Measurements from ENCODE around the gene AMPD3. TPM values are rescaled to one million over a fixed set of nuclear protein-coding genes. Genes with fewer than 3 reads are reported as not detected.

The AMPD3 gene
- total and polyA plus RNA-seq, 4 donors, result 3.8 to 29.0 (median 24.2) TPM

GRCh38 chr11:10541561-10541930, 86.5 kb downstream of the AMPD3 start:
- 61 to 74% methylated on average over 5 of the region's 5 CpGs for WGBS, 2 donors
- Histone ChIP-seq H3K9me3 (ENCODE audit: control insufficient read depth in 4 of 4, insufficient read depth in 3 of 4, low read length in 3 of 4) (no peaks in the 10 kb centered on the region), H3K36me3 (ENCODE audit: control insufficient read depth in 4 of 4, insufficient read depth in 4 of 4, low read length in 4 of 4) (no peaks in the 10 kb centered on the region), H3K9ac (ENCODE audit: insufficient read depth in 1 of 2, low read length in 2 of 2) (peak overlapping the region in 1 of 2 donors; percentile 76), H3K4me3 (no peak overlapping the region), H3K4me1 (ENCODE audit: control insufficient read depth in 5 of 5, insufficient read depth in 5 of 5, low read length in 5 of 5) (peaks cover 0 to 12% (median 2%) of the 10 kb centered on the region in 5 donors), H3K27me3 (ENCODE audit: control insufficient read depth in 3 of 3, insufficient read depth in 3 of 3, low read length in 2 of 3) (no peaks in the 10 kb centered on the region), H3K27ac (ENCODE audit: low read depth in 1 of 2, low read length in 1 of 2) (peak overlapping the region in 1 of 2 donors; percentile 78)
- no peak for TF ChIP-seq CTCF (IDR thresholded peaks at IDR 0.05; ENCODE audit: control extremely low read depth, extremely low read depth)
- DNase-seq (peak in 1 of 3 donors; percentile 15), ATAC-seq (ENCODE audit: insufficient read depth, low FRiP score) (no peak)

- WGBS, 2 donors, result 93% methylated on average over 3 of the region's 3 CpGs
- H3K9ac ChIP-seq (ENCODE audit: insufficient read depth in 1 of 2, low read length in 2 of 2), result no peak overlapping the region
- H3K4me1 ChIP-seq (ENCODE audit: control insufficient read depth in 5 of 5, insufficient read depth in 5 of 5, low read length in 5 of 5), result peaks cover 0 to 12% (median 2%) of the 10 kb centered on the region in 5 donors
- no peak for TF ChIP-seq CTCF (IDR thresholded peaks at IDR 0.05; ENCODE audit: control extremely low read depth, extremely low read depth)
- H3K27ac ChIP-seq (ENCODE audit: low read depth in 1 of 2, low read length in 1 of 2), result no peak overlapping the region
- no peak for DNase-seq
- H3K9me3 ChIP-seq (ENCODE audit: control insufficient read depth in 4 of 4, insufficient read depth in 3 of 4, low read length in 3 of 4), result no peaks in the 10 kb centered on the region
- H3K27me3 ChIP-seq (ENCODE audit: control insufficient read depth in 3 of 3, insufficient read depth in 3 of 3, low read length in 2 of 3), result no peaks in the 10 kb centered on the region
- H3K36me3 ChIP-seq (ENCODE audit: control insufficient read depth in 4 of 4, insufficient read depth in 4 of 4, low read length in 4 of 4), result no peaks in the 10 kb centered on the region
- no peak for ATAC-seq (ENCODE audit: insufficient read depth, low FRiP score)
- H3K4me3 ChIP-seq, result no peak overlapping the region
These were observed 87.7 kb downstream of the AMPD3 start for GRCh38 chr11:10542776-10543175.

GRCh38 chr11:10543782-10544181, 88.7 kb downstream of the AMPD3 start:
- Histone ChIP-seq H3K4me1 (ENCODE audit: control insufficient read depth in 5 of 5, insufficient read depth in 5 of 5, low read length in 5 of 5) (peaks cover 0 to 12% (median 2%) of the 10 kb centered on the region in 5 donors), H3K27me3 (ENCODE audit: control insufficient read depth in 3 of 3, insufficient read depth in 3 of 3, low read length in 2 of 3) (no peaks in the 10 kb centered on the region), H3K27ac (ENCODE audit: low read depth in 1 of 2, low read length in 1 of 2) (no peak overlapping the region), H3K36me3 (ENCODE audit: control insufficient read depth in 4 of 4, insufficient read depth in 4 of 4, low read length in 4 of 4) (no peaks in the 10 kb centered on the region), H3K9ac (ENCODE audit: insufficient read depth in 1 of 2, low read length in 2 of 2) (no peak overlapping the region), H3K4me3 (no peak overlapping the region), H3K9me3 (ENCODE audit: control insufficient read depth in 4 of 4, insufficient read depth in 3 of 4, low read length in 3 of 4) (no peaks in the 10 kb centered on the region)
- ATAC-seq (ENCODE audit: insufficient read depth, low FRiP score), result no peak
- 95 to 98% methylated on average over 14 of the region's 14 CpGs for WGBS, 2 donors
- no peak for DNase-seq
- TF ChIP-seq CTCF (IDR thresholded peaks at IDR 0.05; ENCODE audit: control extremely low read depth, extremely low read depth), result no peak
